ENCODE measurements around the gene NAPB. TPM values are rescaled to one million over a fixed set of nuclear protein-coding genes. Genes with fewer than 3 reads are reported as not detected.

NAPB gene
- total and polyA plus RNA-seq, 2 of the 8 experiments (the other 6 are each of a cell fraction or from before 2014, with no cell fraction given) = 6.2 to 12.3 TPM

DNA sequence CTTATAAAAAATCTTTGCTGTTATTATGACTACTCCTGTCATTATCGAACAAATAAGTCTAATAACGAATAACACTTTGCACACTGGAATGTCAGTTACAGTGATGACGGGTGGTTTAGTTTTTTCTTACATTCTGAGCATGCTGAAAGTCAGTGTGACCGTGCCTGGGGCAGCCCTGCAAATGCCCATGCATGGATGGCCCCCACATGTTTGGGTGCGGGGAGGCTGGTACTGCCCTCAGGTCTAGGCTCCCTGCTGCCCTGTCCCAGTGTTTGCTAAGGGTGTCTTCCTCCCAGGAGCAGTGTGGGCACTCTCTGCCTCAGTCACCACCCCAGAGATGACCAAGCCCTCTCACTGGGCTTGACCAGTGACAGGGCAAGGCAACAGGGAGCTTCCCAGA, 21.1 kb upstream of the NAPB start (continued):
- TF ChIP-seq CHD2 (IDR thresholded peaks at IDR 0.05; ENCODE audit: low read length) (no peak), POU5F1 (IDR thresholded peaks at IDR 0.05; ENCODE audit: low read depth, low read length) (no peak), BACH1 (IDR thresholded peaks at IDR 0.05; ENCODE audit: low read length) (no peak), GTF2F1 (IDR thresholded peaks at IDR 0.05; ENCODE audit: borderline replicate concordance, low read depth, low read length) (no peak), CEBPB (IDR thresholded peaks at IDR 0.05; ENCODE audit: low read depth, low read length) (no peak), CBX8 (IDR thresholded peaks at IDR 0.05; ENCODE audit: borderline replicate concordance, low read depth, low read length) (no peak)
